ENCODE data around the gene GGTLC1.
A peak's percentile ranks its signal among the peaks of the same experiment; 100 is the strongest.

Gene GGTLC1

DNA sequence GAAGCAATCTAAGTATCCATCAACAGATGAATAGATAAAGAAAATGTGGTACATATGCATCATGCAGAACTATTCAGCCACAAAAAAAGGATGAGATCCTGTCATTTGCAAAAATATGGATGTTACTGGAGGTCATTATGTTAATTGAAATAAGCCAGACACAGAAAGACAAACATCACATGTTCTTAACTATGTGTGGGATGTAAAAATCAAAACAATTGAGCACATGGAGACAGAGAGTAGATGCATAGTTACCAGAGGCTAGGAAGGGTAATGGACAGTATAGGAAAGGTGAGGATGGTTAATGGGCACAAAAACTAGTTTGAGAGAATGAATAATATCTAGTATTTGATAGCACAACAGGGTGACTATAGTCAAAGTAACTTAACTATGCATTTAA, 26.3 kb downstream of the GGTLC1 start:
- no peak for DNase-seq

GRCh38 chr20:23959054-23959453, 29.5 kb downstream of the GGTLC1 start:
- DNase-seq: no peak

GRCh38 chr20:23955896-23956295, 32.7 kb downstream of the GGTLC1 start:
- DNase-seq: no peak

DNA sequence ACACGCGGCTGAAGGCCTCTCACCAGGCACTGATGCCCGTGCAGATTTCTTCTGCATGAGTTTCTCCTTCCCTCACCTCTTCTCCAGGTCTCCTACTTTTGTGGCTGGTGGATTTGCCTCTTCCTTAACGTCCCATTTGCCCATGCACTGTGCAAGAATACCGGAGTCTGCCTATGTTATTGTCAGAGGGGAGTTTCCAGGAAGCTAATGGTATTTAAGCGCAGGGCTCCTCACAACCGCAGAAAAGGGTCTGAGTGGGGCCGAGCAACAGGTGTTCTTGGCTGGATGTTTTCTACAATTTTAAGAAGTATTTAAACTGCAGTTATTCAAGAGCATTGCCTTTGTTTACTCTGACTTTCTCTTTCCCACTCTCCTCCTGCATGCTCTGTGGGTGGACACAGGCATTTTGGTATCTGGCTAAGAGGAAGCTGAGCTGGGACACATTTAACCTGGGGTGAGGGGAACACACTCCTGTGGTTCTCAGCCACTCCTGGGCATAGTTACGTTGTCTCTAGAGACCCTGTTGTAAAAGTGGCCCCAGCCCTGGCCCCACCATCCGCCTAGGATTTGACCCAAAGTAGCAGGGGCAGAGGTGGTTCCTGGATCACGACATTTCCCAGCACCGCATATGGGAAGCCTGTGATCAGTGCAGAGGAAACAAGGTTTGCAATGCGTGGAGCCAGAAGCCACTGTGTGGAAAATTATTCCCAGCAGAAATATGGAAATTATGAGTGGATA, 34.4 kb downstream of the GGTLC1 start:
- DNase-seq: no peak

- DNase-seq: no peak
Measured at GRCh38 chr20:23946206-23946605, 42.4 kb downstream of the GGTLC1 start.

DNA sequence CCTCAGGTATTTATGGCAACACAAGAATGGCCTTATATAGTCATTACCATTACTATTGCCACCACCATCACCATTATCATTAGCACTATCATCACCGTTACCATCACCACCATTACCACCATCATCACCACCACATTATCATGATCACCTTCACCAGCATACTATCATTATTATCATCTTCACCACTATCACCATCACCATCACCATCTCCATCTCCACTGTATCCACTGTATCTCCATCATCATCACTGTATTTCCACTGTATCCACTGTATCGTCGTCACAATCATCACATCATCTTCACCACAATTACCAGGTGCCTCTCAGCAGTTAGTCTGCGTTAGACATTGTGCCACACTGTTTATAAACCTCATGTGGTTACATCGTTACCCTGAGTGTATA, 45.3 kb downstream of the GGTLC1 start:
- no peak for DNase-seq

- no peak for DNase-seq
Measured at GRCh38 chr20:23939641-23940040, 48.9 kb downstream of the GGTLC1 start.

GRCh38 chr20:23939063-23939462, 49.5 kb downstream of the GGTLC1 start:
- no peak for DNase-seq

- DNase-seq: no peak
Measured at GRCh38 chr20:23938118-23938438, 50.5 kb downstream of the GGTLC1 start.

DNA sequence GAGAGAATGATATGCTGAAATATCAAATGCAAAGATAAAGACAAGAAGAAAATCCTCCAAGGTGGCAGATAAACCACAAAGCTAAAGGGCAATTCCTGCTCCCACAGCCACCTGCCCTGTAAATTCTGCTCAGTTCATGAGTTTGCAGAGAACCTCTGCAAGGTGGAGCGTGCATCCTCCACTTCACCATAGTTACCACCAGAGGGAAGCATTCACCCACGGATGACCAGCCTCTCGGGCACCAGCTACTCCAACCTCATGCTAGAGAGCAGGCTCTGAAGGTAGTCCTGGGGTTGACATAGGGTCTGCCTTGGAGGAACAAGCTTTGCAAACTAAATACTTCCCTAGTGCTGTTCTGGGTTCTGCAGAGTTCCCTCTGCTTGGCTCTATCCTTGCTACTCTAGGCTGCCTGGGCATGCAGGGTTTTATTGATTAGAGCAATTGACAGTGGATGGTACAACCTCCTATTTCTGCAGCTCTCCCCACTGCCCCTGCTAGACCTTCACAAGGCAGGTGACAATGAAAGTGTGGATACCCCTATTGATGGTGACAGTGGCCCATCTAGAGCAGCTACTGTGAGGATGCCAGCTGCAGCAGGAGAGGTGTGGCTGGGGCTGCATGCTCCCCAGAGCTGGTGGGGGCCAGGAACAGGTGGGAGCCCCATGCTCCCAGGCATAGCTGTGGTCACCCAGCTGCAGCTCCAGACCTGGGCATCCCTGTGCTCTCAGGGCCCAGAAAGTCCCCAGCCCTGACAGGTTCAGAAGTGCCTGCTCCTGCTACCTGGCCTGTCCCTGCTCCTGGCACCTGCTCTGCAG, 51.1 kb downstream of the GGTLC1 start:
- peak; percentile 23 for DNase-seq
